Neural progenitor cell (in vitro differentiated cells): ENCODE data around the gene CKAP4.

Experiments
- EZH2 ChIP-seq: fragments of 200-600 bp; sonication (generic); IDR thresholded peaks from 2 replicates; pipeline ENCODE4 v1.6.1; 2017; ENCODE audit warnings: antibody characterized with exemption, mild to moderate bottlenecking, moderate library complexity
- EZH2phosphoT487 ChIP-seq: fragments of 200-600 bp; sonication (generic); IDR thresholded peaks from 2 replicates; pipeline ENCODE4 v1.6.1; 2017; ENCODE audit warnings: antibody characterized with exemption
- TF ChIP-seq, protein P1 (sequence below): fragments of 200-600 bp; sonication (generic); IDR thresholded peaks from 2 replicates; pipeline ENCODE4 v1.5.1; 2017; ENCODE audit warnings: antibody characterized with exemption, mild to moderate bottlenecking

DNA sequence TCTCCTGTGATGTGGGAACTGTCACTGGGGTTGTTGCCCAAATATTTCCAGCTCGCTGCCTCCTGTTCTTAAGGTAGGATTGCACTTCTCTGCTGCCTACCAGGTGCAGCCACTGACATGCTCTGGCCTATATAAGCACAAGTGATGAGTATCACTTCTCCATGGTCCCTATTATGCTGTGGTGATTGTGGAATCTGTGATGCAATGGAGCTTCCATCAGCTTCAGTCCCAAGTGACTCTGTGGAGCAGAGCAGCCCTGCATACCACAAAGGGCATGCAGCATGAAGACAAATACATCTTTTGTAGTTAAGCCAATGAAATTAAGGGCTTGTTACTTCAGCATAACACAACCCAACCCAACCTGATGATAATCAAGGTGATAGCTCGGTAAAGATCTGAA, 43.5 kb downstream of the CKAP4 start:
- TF ChIP-seq EZH2 (no peak), EZH2phosphoT487 (no peak)
- TF ChIP-seq, protein P1, sequence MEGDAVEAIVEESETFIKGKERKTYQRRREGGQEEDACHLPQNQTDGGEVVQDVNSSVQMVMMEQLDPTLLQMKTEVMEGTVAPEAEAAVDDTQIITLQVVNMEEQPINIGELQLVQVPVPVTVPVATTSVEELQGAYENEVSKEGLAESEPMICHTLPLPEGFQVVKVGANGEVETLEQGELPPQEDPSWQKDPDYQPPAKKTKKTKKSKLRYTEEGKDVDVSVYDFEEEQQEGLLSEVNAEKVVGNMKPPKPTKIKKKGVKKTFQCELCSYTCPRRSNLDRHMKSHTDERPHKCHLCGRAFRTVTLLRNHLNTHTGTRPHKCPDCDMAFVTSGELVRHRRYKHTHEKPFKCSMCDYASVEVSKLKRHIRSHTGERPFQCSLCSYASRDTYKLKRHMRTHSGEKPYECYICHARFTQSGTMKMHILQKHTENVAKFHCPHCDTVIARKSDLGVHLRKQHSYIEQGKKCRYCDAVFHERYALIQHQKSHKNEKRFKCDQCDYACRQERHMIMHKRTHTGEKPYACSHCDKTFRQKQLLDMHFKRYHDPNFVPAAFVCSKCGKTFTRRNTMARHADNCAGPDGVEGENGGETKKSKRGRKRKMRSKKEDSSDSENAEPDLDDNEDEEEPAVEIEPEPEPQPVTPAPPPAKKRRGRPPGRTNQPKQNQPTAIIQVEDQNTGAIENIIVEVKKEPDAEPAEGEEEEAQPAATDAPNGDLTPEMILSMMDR, result no peak
